ENCODE results near the gene DNAJC7.

The DNAJC7 gene

GRCh38 chr17:42058063-42058462 is 40.8 kb upstream of the DNAJC7 start:
- no peak for TF ChIP-seq CTCF (IDR thresholded peaks at IDR 0.05; ENCODE audit: borderline replicate concordance, insufficient read depth, low read depth, low read length)

GRCh38 chr17:42056635-42057034 is 39.4 kb upstream of the DNAJC7 start:
- no peak overlapping the region for H3K4me3 ChIP-seq (ENCODE audit: low read depth, low read length)
- no peak for TF ChIP-seq CTCF (IDR thresholded peaks at IDR 0.05; ENCODE audit: borderline replicate concordance, insufficient read depth, low read depth, low read length)

More at GRCh38 chr17:42058063-42058462, 40.8 kb upstream of the DNAJC7 start:
- H3K4me3 ChIP-seq (ENCODE audit: low read depth, low read length): no peak overlapping the region

- no peak overlapping the region for H3K4me3 ChIP-seq (ENCODE audit: low read depth, low read length)
- TF ChIP-seq CTCF (IDR thresholded peaks at IDR 0.05; ENCODE audit: borderline replicate concordance, insufficient read depth, low read depth, low read length): no peak
These were observed 38.3 kb upstream of the DNAJC7 start for GRCh38 chr17:42055496-42055895.

GRCh38 chr17:42055027-42055426 is 37.8 kb upstream of the DNAJC7 start:
- TF ChIP-seq CTCF (IDR thresholded peaks at IDR 0.05; ENCODE audit: borderline replicate concordance, insufficient read depth, low read depth, low read length): no peak

GRCh38 chr17:42053731-42054500 is 36.7 kb upstream of the DNAJC7 start:
- no peak for TF ChIP-seq CTCF (IDR thresholded peaks at IDR 0.05; ENCODE audit: borderline replicate concordance, insufficient read depth, low read depth, low read length)
- H3K4me3 ChIP-seq (ENCODE audit: low read depth, low read length): no peak overlapping the region

More at GRCh38 chr17:42055027-42055426, 37.8 kb upstream of the DNAJC7 start:
- no peak overlapping the region for H3K4me3 ChIP-seq (ENCODE audit: low read depth, low read length)

GRCh38 chr17:42052346-42052877 is 35.2 kb upstream of the DNAJC7 start:
- H3K4me3 ChIP-seq (ENCODE audit: low read depth, low read length): no peak overlapping the region
- no peak for TF ChIP-seq CTCF (IDR thresholded peaks at IDR 0.05; ENCODE audit: borderline replicate concordance, insufficient read depth, low read depth, low read length)

GRCh38 chr17:42051645-42052044 is 34.4 kb upstream of the DNAJC7 start:
- no peak overlapping the region for H3K4me3 ChIP-seq (ENCODE audit: low read depth, low read length)
- TF ChIP-seq CTCF (IDR thresholded peaks at IDR 0.05; ENCODE audit: borderline replicate concordance, insufficient read depth, low read depth, low read length): no peak
